Stimulated activated naive CD8-positive, alpha-beta T cell treated with anti-CD3 and anti-CD28 coated beads, Interleukin-15, amount 100 ng/mL, for 72 hours (primary cell): ENCODE results near the gene EEIG2.
"Not testable (repeated sequence)": the region's sequence is repeated elsewhere in the genome, so short reads cannot be mapped to it uniquely, and the experiment has no call there.

Experiments used
- ATAC-seq: fragments of 150-1000 bp; cut with Tn5 transposase; 2 replicates; pipeline ENCODE4 v1.10.0; 2021; ENCODE audit warnings: mild to moderate bottlenecking, moderate library complexity
- DNase-seq, 2 donors: peaks; one replicate each; pipeline ENCODE4 v3.0.0; 2021 to 2022
- H3K27ac Mint-ChIP-seq, 2 donors: one replicate each; pipeline ENCODE4 v1.8.0; 2022; ENCODE audit warnings: mild to moderate bottlenecking in 2 of 2, mixed read lengths in 2 of 2, moderate library complexity in 2 of 2
- H3K27me3 Mint-ChIP-seq: one replicate; pipeline ENCODE4 v1.8.0; 2022; ENCODE audit warnings: mixed read lengths
- H3K4me1 Mint-ChIP-seq: one replicate; pipeline ENCODE4 v1.8.0; 2022; ENCODE audit warnings: mild to moderate bottlenecking, mixed read lengths
- H3K4me3 Mint-ChIP-seq, 2 donors: one replicate each; pipeline ENCODE4 v1.8.0; 2022; ENCODE audit warnings: mild to moderate bottlenecking in 2 of 2, mixed read lengths in 2 of 2, moderate library complexity in 1 of 2
- H3K9me3 Mint-ChIP-seq, 2 donors: one replicate each; pipeline ENCODE4 v1.8.0; 2022; ENCODE audit warnings: mixed read lengths in 2 of 2

The EEIG2 gene

GRCh38 chr1:108559215-108560186 is at the start of gene EEIG2:
Gene EEIG2, plus strand, starts transcription at chr1:108560100. Its CDS starts 329 bp downstream, at chr1:108560429.
- Mint-ChIP-seq H3K4me3 (peak within 1 kb of the TSS; percentile 89 to 94), H3K27me3 (no peaks in the 10 kb centered on the region), H3K4me1 (peaks cover 24% of the 10 kb centered on the region), H3K9me3 (no peaks in the 10 kb centered on the region), H3K27ac (peak within 1 kb of the TSS; percentile 87 to 90)
- peak; percentile 89 to 94 for DNase-seq
- peak; percentile 82 for ATAC-seq

DNA sequence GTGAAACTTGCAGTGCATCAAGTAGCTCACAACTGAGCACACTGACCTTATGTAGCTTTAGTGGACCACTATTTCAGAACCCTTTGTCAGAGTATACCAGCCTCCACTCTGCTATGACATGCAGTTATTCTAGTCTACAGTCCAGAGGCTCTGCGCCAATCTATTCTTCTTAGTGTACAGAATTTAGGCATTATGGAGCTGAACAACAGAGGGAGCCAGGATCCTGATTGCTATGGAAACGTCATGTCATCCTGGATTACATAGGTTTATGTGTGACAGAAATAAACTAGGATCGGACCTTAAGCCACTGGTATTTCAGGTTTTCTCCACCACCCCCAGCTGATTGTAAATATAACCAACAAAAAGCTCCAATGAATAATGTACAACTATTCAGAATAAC is 48.1 kb upstream of the EEIG2 start:
- H3K4me1 Mint-ChIP-seq = no peaks in the 10 kb centered on the region
- ATAC-seq (no peak), DNase-seq (no peak)
- peaks cover 25% of the 10 kb centered on the region for H3K27me3 Mint-ChIP-seq
- peaks cover 0 to 7% of the 10 kb centered on the region in 2 donors for H3K9me3 Mint-ChIP-seq
- H3K27ac Mint-ChIP-seq = no peak overlapping the region
- no peak overlapping the region for H3K4me3 Mint-ChIP-seq

- ATAC-seq (no peak), DNase-seq (no peak)
- Mint-ChIP-seq H3K9me3 (peaks cover 0 to 7% of the 10 kb centered on the region in 2 donors), H3K4me1 (no peaks in the 10 kb centered on the region), H3K4me3 (no peak overlapping the region), H3K27ac (no peak overlapping the region), H3K27me3 (peaks cover 32% of the 10 kb centered on the region)
Observed at GRCh38 chr1:108512239-108513043, 47.5 kb upstream of the EEIG2 start.

DNA sequence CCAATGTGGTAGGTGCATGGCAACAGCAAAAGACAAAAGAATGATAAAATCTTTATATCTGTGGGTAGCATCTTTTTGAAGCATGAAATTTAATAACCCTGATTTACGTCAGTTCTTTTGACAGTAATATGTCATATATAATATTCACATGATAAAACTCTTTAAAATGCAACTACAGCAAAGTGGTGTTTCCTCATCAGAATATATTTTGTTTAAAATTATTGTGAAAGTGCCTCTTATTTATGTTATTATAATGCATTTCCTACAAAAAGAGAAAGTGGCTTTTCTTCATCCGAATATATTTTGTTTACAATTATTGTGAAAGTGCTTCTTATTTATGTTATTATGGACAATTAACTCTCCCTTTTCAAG is 46.9 kb upstream of the EEIG2 start:
- Mint-ChIP-seq H3K27ac (no peak overlapping the region), H3K4me3 (no peak overlapping the region), H3K27me3 (peaks cover 35% of the 10 kb centered on the region), H3K4me1 (no peaks in the 10 kb centered on the region), H3K9me3 (peaks cover 0 to 7% of the 10 kb centered on the region in 2 donors)
- DNase-seq (no peak), ATAC-seq (no peak)

DNA sequence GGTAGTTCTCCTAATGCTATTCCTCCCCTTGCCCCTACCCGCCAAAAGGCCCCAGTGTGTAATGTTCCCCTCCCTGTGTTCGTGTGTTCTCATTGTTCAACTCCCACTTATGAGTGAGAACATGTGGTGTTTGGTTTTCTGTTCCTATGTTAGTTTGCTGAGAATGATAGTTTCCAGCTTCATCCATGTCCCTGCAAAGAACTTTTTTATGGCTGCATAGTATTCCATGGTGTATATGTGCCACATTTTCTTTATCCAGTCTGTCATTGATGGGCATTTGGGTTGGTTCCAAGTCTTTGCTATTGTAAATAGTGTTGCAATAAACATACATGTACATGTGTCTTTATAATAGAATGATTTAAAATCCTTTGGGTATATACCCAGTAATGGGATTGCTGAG is 46.0 kb upstream of the EEIG2 start:
- H3K9me3 Mint-ChIP-seq, H3K27ac Mint-ChIP-seq, H3K4me3 Mint-ChIP-seq, ATAC-seq, H3K4me1 Mint-ChIP-seq, DNase-seq: not testable (repeated sequence)
- peaks cover 31% of the 10 kb centered on the region for H3K27me3 Mint-ChIP-seq

DNA sequence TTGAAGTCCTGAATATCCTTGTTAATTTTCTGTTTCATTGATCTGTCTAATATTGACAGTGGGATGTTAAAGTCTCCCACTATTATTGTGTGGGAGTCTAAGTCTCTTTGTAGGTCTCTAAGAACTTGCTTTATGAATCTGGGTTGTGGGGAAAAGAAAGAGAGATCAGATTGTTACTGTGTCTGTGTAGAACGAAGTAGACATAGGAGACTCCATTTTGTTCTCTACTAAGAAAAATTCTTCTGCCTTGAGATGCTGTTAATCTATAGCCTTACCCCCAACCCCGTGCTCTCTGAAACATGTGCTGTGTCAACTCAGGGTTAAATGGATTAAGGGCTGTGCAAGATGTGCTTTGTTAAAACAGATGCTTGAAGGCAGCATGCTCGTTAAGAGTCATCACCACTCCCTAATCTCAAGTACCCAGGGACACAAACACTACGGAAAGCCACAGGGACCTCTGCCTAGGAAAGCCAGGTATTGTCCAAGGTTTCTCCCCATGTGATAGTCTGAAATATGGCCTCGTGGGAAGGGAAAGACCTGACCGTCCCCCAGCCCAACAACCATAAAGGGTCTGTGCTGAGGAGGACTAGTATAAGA is 42.5 kb upstream of the EEIG2 start:
- H3K9me3 Mint-ChIP-seq, H3K4me1 Mint-ChIP-seq, ATAC-seq, H3K27ac Mint-ChIP-seq, H3K4me3 Mint-ChIP-seq, DNase-seq: not testable (repeated sequence)
- H3K27me3 Mint-ChIP-seq = peaks cover 26% of the 10 kb centered on the region

- Mint-ChIP-seq H3K4me3 (no peak overlapping the region), H3K27ac (no peak overlapping the region), H3K27me3 (peaks cover 32% of the 10 kb centered on the region), H3K4me1 (no peaks in the 10 kb centered on the region), H3K9me3 (peaks cover 9% of the 10 kb centered on the region in 2 donors)
- no peak for ATAC-seq
- no peak for DNase-seq
Observed at GRCh38 chr1:108521990-108522393, 37.9 kb upstream of the EEIG2 start.

GRCh38 chr1:108523829-108524228 is 36.1 kb upstream of the EEIG2 start:
- DNase-seq (no peak), ATAC-seq (no peak)
- no peak overlapping the region for H3K4me3 Mint-ChIP-seq
- H3K9me3 Mint-ChIP-seq = peaks cover 9% of the 10 kb centered on the region in 2 donors
- no peaks in the 10 kb centered on the region for H3K4me1 Mint-ChIP-seq
- H3K27ac Mint-ChIP-seq = no peak overlapping the region
- peaks cover 25% of the 10 kb centered on the region for H3K27me3 Mint-ChIP-seq

DNA sequence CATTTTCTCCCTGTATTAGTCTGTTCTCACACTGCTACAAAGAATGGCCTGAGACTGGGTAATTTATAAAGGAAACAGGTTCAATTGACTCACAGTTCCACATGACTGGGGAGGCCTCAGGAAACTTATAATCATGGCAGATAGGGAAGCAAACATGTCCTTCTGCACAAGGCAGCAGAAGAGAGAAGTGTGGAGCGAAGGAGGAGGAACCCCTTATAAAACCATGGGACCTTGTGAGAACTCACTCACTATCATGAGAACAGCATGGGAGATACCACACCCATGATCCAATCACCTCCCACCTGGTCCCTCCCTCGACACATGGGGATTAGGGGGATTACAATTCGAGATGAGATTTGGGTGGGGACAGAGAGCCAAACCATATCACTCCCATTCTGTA is 35.2 kb upstream of the EEIG2 start:
- H3K4me1 Mint-ChIP-seq = no peaks in the 10 kb centered on the region
- ATAC-seq (no peak), DNase-seq (no peak)
- no peak overlapping the region for H3K27ac Mint-ChIP-seq
- H3K4me3 Mint-ChIP-seq = no peak overlapping the region
- peaks cover 9% of the 10 kb centered on the region in 2 donors for H3K9me3 Mint-ChIP-seq
- peaks cover 18% of the 10 kb centered on the region for H3K27me3 Mint-ChIP-seq

GRCh38 chr1:108527135-108527534 is 32.8 kb upstream of the EEIG2 start:
- no peak for DNase-seq
- no peak overlapping the region for H3K4me3 Mint-ChIP-seq
- H3K27me3 Mint-ChIP-seq = peaks cover 12% of the 10 kb centered on the region
- H3K4me1 Mint-ChIP-seq = no peaks in the 10 kb centered on the region
- H3K9me3 Mint-ChIP-seq = peaks cover 9% of the 10 kb centered on the region in 2 donors
- H3K27ac Mint-ChIP-seq = no peak overlapping the region
- no peak for ATAC-seq

GRCh38 chr1:108527837-108528236 is 32.1 kb upstream of the EEIG2 start:
- Mint-ChIP-seq H3K27ac (no peak overlapping the region), H3K4me3 (no peak overlapping the region), H3K4me1 (no peaks in the 10 kb centered on the region), H3K27me3 (peaks cover 12% of the 10 kb centered on the region), H3K9me3 (peaks cover 9% of the 10 kb centered on the region in 2 donors)
- no peak for ATAC-seq
- no peak for DNase-seq

GRCh38 chr1:108531444-108531843 is 28.5 kb upstream of the EEIG2 start:
- Mint-ChIP-seq H3K9me3 (no peaks in the 10 kb centered on the region), H3K4me3 (no peak overlapping the region), H3K27me3 (peaks cover 1% of the 10 kb centered on the region), H3K4me1 (peaks cover 10% of the 10 kb centered on the region), H3K27ac (no peak overlapping the region)
- no peak for ATAC-seq
- DNase-seq = no peak

DNA sequence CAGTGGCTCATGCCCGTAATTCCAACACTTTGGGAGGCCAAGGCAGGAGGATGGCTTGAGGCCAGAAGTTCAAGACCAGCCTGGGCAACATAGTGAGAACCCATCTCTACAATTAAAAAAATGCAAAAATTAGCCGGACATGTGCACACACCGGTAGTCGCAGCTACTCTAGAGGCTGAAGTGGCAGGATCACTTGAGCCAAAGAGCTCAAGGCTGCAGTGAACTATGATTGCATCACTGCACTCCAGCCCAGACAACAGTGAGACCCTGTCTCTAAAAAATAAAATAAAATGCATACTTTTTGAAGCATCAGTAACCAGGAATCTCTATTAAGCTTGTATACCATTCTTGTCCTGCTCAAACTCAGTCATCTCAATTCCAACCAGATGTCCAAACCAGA is 27.2 kb upstream of the EEIG2 start:
- Mint-ChIP-seq H3K4me3 (no peak overlapping the region), H3K9me3 (no peaks in the 10 kb centered on the region), H3K27me3 (no peaks in the 10 kb centered on the region), H3K4me1 (peaks cover 10% of the 10 kb centered on the region), H3K27ac (no peak overlapping the region)
- no peak for DNase-seq
- ATAC-seq = no peak

GRCh38 chr1:108533351-108534083 is 26.4 kb upstream of the EEIG2 start:
- H3K4me1 Mint-ChIP-seq = peaks cover 10% of the 10 kb centered on the region
- H3K27me3 Mint-ChIP-seq = peaks cover 5% of the 10 kb centered on the region
- DNase-seq (peak in 1 of 2 donors; percentile 65), ATAC-seq (peak; percentile 88)
- H3K4me3 Mint-ChIP-seq = no peak overlapping the region
- H3K27ac Mint-ChIP-seq = no peak overlapping the region
- no peaks in the 10 kb centered on the region for H3K9me3 Mint-ChIP-seq

DNA sequence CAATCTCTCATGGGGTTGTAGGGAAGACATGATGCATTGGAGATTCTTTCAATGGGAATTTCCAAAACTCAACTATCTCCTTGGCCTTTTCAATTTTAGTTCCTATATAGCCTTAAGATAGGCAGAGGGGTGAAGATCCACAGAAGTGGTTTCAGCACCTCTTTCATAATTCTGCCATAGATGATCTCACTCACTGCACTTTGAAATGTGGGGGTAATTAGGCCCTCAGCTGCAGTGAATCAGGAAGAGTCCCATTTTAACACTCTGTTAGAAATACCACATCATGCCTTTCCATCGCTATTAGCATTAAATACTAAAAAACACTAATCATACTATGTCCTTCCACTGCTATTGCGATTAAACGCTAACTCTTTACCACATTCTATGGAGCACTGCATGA is 25.1 kb upstream of the EEIG2 start:
- H3K27me3 Mint-ChIP-seq = peaks cover 17% of the 10 kb centered on the region
- peak; percentile 53 for ATAC-seq
- DNase-seq = no peak
- H3K4me3 Mint-ChIP-seq = no peak overlapping the region
- H3K4me1 Mint-ChIP-seq = peaks cover 10% of the 10 kb centered on the region
- no peak overlapping the region for H3K27ac Mint-ChIP-seq
- H3K9me3 Mint-ChIP-seq = no peaks in the 10 kb centered on the region
